H9 (cell line): ENCODE measurements around the gene MGRN1. TPM values are rescaled to one million over a fixed set of nuclear protein-coding genes. Genes with fewer than 3 reads are reported as not detected.

Experiments used
- DNase-seq: peaks from one replicate; pipeline ENCODE4 v3.0.0-alpha.2; 2017
- H2AFZ ChIP-seq: one replicate; pipeline ENCODE4 v1.6.1; 2013; ENCODE audit warnings: mild to moderate bottlenecking, low read length, control low read depth, moderate library complexity
- H2AK5ac ChIP-seq: 2 replicates; pipeline ENCODE4 v1.6.1; 2013; ENCODE audit warnings: low read length, control low read depth, mixed read lengths; ENCODE audit not compliant: insufficient read length
- H2BK120ac ChIP-seq: one replicate; pipeline ENCODE4 v1.6.1; 2013; ENCODE audit warnings: low read depth, mild to moderate bottlenecking, low read length, control low read depth, inconsistent platforms; ENCODE audit not compliant: poor library complexity, severe bottlenecking
- H2BK12ac ChIP-seq: 2 replicates; pipeline ENCODE4 v1.6.1; 2013; ENCODE audit warnings: low read length, control low read depth, mixed read lengths, low read depth; ENCODE audit not compliant: insufficient read length
- H2BK15ac ChIP-seq: 2 replicates; pipeline ENCODE4 v1.6.1; 2013; ENCODE audit warnings: low read depth, low read length, control low read depth
- H2BK20ac ChIP-seq: one replicate; pipeline ENCODE4 v1.6.1; 2013; ENCODE audit warnings: low read depth, mild to moderate bottlenecking, low read length, control low read depth, inconsistent platforms; ENCODE audit not compliant: poor library complexity, severe bottlenecking
- H2BK5ac ChIP-seq: 2 replicates; pipeline ENCODE4 v1.6.1; 2013; ENCODE audit warnings: low read length, control low read depth, mixed read lengths; ENCODE audit not compliant: insufficient read length
- H3K14ac ChIP-seq: 2 replicates; pipeline ENCODE4 v1.6.1; 2013; ENCODE audit warnings: low read length, control low read depth; ENCODE audit not compliant: insufficient read depth
- H3K18ac ChIP-seq: 2 replicates; pipeline ENCODE4 v1.6.1; 2013; ENCODE audit warnings: low read depth, mild to moderate bottlenecking, mixed read lengths, low read length, control low read depth; ENCODE audit not compliant: insufficient read length
- H3K23ac ChIP-seq: 2 replicates; pipeline ENCODE4 v1.6.1; 2013; ENCODE audit warnings: low read length, control low read depth, mixed read lengths, low read depth; ENCODE audit not compliant: insufficient read length
- H3K23me2 ChIP-seq: 2 replicates; pipeline ENCODE4 v1.6.1; 2013; ENCODE audit warnings: low read depth, mild to moderate bottlenecking, mixed read lengths, low read length, control low read depth; ENCODE audit not compliant: insufficient read length, poor library complexity, severe bottlenecking
- H3K27ac ChIP-seq: 2 replicates; pipeline ENCODE4 v1.5.1; 2013; ENCODE audit warnings: low read length, control low read depth, mixed read lengths, low read depth; ENCODE audit not compliant: insufficient read length
- H3K27me3 ChIP-seq: 2 replicates; pipeline ENCODE4 v1.6.1; 2013; ENCODE audit warnings: low read length, control low read depth, inconsistent platforms; ENCODE audit not compliant: insufficient read depth
- H3K4ac ChIP-seq: 2 replicates; pipeline ENCODE4 v1.6.1; 2013; ENCODE audit warnings: low read depth, mild to moderate bottlenecking, control low read depth, inconsistent platforms, low read length, moderate library complexity
- H3K4me1 ChIP-seq: 2 replicates; pipeline ENCODE4 v1.6.1; 2013; ENCODE audit warnings: low read length, control low read depth, inconsistent platforms; ENCODE audit not compliant: insufficient read depth
- H3K4me2 ChIP-seq: 2 replicates; pipeline ENCODE4 v1.6.1; 2013; ENCODE audit warnings: low read length, control low read depth, mixed read lengths; ENCODE audit not compliant: insufficient read length, insufficient read depth
- H3K56ac ChIP-seq: 2 replicates; pipeline ENCODE4 v1.6.1; 2013; ENCODE audit warnings: low read depth, mild to moderate bottlenecking, mixed read lengths, low read length, control low read depth; ENCODE audit not compliant: insufficient read length
- H3K79me1 ChIP-seq: 2 replicates; pipeline ENCODE4 v1.6.1; 2013; ENCODE audit warnings: low read depth, mild to moderate bottlenecking, moderate library complexity, low read length, control low read depth, inconsistent platforms; ENCODE audit not compliant: insufficient read depth, poor library complexity, severe bottlenecking
- H3K79me2 ChIP-seq: 2 replicates; pipeline ENCODE4 v1.6.1; 2013; ENCODE audit warnings: low read length, control low read depth, inconsistent platforms; ENCODE audit not compliant: insufficient read depth
- H3K9ac ChIP-seq: 2 replicates; pipeline ENCODE4 v1.6.1; 2013; ENCODE audit warnings: low read length, control low read depth, mixed read lengths; ENCODE audit not compliant: insufficient read length; ENCODE audit errors: extremely low read depth
- H3K9me3 ChIP-seq: one replicate; pipeline ENCODE4 v1.6.1; 2013; ENCODE audit warnings: low read depth, low read length, inconsistent platforms; ENCODE audit not compliant: control insufficient read depth
- H3T11ph ChIP-seq: one replicate; pipeline ENCODE4 v1.6.1; 2013; ENCODE audit warnings: mild to moderate bottlenecking, low read length, control low read depth, inconsistent platforms
- H4K20me1 ChIP-seq: one replicate; pipeline ENCODE4 v1.6.1; 2013; ENCODE audit not compliant: control insufficient read depth, insufficient read length, insufficient read depth
- H4K5ac ChIP-seq: 2 replicates; pipeline ENCODE4 v1.6.1; 2013; ENCODE audit warnings: low read depth, mild to moderate bottlenecking, mixed read lengths, low read length, control low read depth; ENCODE audit not compliant: insufficient read length
- H4K8ac ChIP-seq: replicated peaks from 2 replicates; pipeline ENCODE4 v1.6.1; 2013; ENCODE audit warnings: low read length, control low read depth, mixed read lengths, low read depth; ENCODE audit not compliant: insufficient read length
- H4K91ac ChIP-seq: 2 replicates; pipeline ENCODE4 v1.6.1; 2013; ENCODE audit warnings: low read depth, mild to moderate bottlenecking, moderate library complexity, mixed read lengths, low read length, control low read depth; ENCODE audit not compliant: insufficient read length
- H3K27ac Mint-ChIP-seq, 3 experiments: 2 replicates in 2 of 3; 3 replicates in 1 of 3; pipeline ENCODE4 v1.8.0; 2020 to 2021; ENCODE audit warnings: mixed read lengths in 3 of 3, mild to moderate bottlenecking in 1 of 3, moderate library complexity in 1 of 3
- H3K27me3 Mint-ChIP-seq: 2 replicates; pipeline ENCODE4 v1.8.0; 2021; ENCODE audit warnings: low read depth, mild to moderate bottlenecking, moderate library complexity, mixed read lengths
- H3K36me3 Mint-ChIP-seq, 3 experiments: 2 replicates in 2 of 3; 3 replicates in 1 of 3; pipeline ENCODE4 v1.8.0; 2020 to 2021; ENCODE audit warnings: low read depth in 3 of 3, mixed read lengths in 3 of 3; ENCODE audit not compliant: insufficient read depth in 1 of 3
- H3K4me1 Mint-ChIP-seq, 2 experiments: 2 replicates each; pipeline ENCODE4 v1.8.0; 2020; ENCODE audit warnings: mixed read lengths in 2 of 2
- H3K4me3 Mint-ChIP-seq, 2 experiments: 2 replicates in 1 of 2; 3 replicates in 1 of 2; pipeline ENCODE4 v1.8.0; 2020 to 2021; ENCODE audit warnings: mild to moderate bottlenecking in 2 of 2, mixed read lengths in 2 of 2, moderate library complexity in 1 of 2
- H3K9me3 Mint-ChIP-seq, 2 experiments: 2 replicates in 1 of 2; 3 replicates in 1 of 2; pipeline ENCODE4 v1.8.0; 2020; ENCODE audit warnings: mild to moderate bottlenecking in 2 of 2, mixed read lengths in 2 of 2, moderate library complexity in 1 of 2
- WGBS: extraction: QIAGEN DNeasy Blood & Tissue Kit; methylation state at CpG from one replicate; pipeline ENCODE4 v1.1.7; 2013; ENCODE audit warnings: missing lambda C conversion rate, low lambda C conversion rate, mixed read lengths; ENCODE audit not compliant: insufficient read length; ENCODE audit errors: extremely low coverage; 5-methylcytosine and 5-hydroxymethylcytosine counted together
- total RNA-seq: library from RNA; stranded (reverse); gene quantifications from 2 replicates; pipeline ENCODE4 v1.2.1, GENCODE V29; 2021
- TF ChIP-seq, protein P1 (sequence below): fragments of 200-600 bp; sonication (generic); conservative IDR thresholded peaks from 3 replicates; pipeline ENCODE4 v1.8.0; 2021; ENCODE audit warnings: antibody characterized with exemption, mild to moderate bottlenecking

MGRN1 gene
- total RNA-seq, 1 experiment from 2014 or later = 91.6 TPM

DNA sequence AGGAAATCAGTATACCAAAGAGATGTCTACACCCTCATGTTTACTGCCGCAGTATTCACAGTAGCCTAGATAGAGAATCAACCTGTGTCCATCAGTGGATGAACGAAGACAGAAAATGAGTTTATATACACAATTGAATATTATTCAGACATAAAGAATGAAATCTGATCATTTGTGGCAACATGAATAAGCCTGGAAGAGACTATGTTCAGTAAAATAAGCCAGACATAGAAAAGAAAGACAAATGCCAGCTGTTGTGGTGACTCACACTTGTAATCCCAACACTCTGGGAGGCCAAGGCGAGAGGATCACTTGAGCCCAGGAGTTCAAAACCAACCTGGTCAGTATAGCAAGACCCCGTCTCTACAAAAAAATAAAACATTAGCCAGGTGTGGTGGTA lies 84.9 kb downstream of the MGRN1 start:
- Histone ChIP-seq H4K8ac (no peak overlapping the region), H3K27me3 (no peaks in the 10 kb centered on the region), H4K20me1 (no peaks in the 10 kb centered on the region), H3K4me2 (no peak overlapping the region), H2AFZ (no peak overlapping the region), H4K5ac (no peak overlapping the region), H3K9ac (no peak overlapping the region), H2BK120ac (no peak overlapping the region), H2BK5ac (no peak overlapping the region), H3T11ph (no peak overlapping the region), H3K18ac (no peak overlapping the region), H3K14ac (no peak overlapping the region), H3K9me3 (no peaks in the 10 kb centered on the region), H4K91ac (no peak overlapping the region), H2AK5ac (no peak overlapping the region), H2BK20ac (no peak overlapping the region), H2BK15ac (no peak overlapping the region), H3K56ac (no peak overlapping the region), H3K23me2 (no peaks in the 10 kb centered on the region), H2BK12ac (no peak overlapping the region), H3K27ac (no peak overlapping the region), H3K79me1 (no peaks in the 10 kb centered on the region), H3K23ac (no peak overlapping the region), H3K79me2 (no peaks in the 10 kb centered on the region), H3K4me1 (no peaks in the 10 kb centered on the region; the same call in 1 of the 2 replicates), H3K4ac (no peak overlapping the region)
- TF ChIP-seq, protein P1, sequence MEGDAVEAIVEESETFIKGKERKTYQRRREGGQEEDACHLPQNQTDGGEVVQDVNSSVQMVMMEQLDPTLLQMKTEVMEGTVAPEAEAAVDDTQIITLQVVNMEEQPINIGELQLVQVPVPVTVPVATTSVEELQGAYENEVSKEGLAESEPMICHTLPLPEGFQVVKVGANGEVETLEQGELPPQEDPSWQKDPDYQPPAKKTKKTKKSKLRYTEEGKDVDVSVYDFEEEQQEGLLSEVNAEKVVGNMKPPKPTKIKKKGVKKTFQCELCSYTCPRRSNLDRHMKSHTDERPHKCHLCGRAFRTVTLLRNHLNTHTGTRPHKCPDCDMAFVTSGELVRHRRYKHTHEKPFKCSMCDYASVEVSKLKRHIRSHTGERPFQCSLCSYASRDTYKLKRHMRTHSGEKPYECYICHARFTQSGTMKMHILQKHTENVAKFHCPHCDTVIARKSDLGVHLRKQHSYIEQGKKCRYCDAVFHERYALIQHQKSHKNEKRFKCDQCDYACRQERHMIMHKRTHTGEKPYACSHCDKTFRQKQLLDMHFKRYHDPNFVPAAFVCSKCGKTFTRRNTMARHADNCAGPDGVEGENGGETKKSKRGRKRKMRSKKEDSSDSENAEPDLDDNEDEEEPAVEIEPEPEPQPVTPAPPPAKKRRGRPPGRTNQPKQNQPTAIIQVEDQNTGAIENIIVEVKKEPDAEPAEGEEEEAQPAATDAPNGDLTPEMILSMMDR = no peak
- Mint-ChIP-seq H3K9me3 (no peaks in the 10 kb centered on the region), H3K36me3 (peaks cover 18 to 64% (median 54%) of the 10 kb centered on the region in 3 experiments), H3K27ac (no peak overlapping the region), H3K4me3 (no peak overlapping the region), H3K4me1 (peaks cover 13% of the 10 kb centered on the region in 2 experiments), H3K27me3 (no peaks in the 10 kb centered on the region)
- no peak for DNase-seq
- WGBS = no CpG with 5 or more reads among the region's 4 CpGs
